ENCODE data around the gene MTMR2.

- TF ChIP-seq EP300 (IDR thresholded peaks at IDR 0.05) (no peak), POLR2A (IDR thresholded peaks at IDR 0.05; ENCODE audit: low read length) (no peak), SREBF2 (IDR thresholded peaks at IDR 0.05) (no peak), RAD21 (conservative IDR thresholded peaks at IDR 0.05 in 1 of 2, IDR thresholded peaks at IDR 0.05 in 1 of 2) (no peak)
- TF ChIP-seq, protein P1, sequence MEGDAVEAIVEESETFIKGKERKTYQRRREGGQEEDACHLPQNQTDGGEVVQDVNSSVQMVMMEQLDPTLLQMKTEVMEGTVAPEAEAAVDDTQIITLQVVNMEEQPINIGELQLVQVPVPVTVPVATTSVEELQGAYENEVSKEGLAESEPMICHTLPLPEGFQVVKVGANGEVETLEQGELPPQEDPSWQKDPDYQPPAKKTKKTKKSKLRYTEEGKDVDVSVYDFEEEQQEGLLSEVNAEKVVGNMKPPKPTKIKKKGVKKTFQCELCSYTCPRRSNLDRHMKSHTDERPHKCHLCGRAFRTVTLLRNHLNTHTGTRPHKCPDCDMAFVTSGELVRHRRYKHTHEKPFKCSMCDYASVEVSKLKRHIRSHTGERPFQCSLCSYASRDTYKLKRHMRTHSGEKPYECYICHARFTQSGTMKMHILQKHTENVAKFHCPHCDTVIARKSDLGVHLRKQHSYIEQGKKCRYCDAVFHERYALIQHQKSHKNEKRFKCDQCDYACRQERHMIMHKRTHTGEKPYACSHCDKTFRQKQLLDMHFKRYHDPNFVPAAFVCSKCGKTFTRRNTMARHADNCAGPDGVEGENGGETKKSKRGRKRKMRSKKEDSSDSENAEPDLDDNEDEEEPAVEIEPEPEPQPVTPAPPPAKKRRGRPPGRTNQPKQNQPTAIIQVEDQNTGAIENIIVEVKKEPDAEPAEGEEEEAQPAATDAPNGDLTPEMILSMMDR (IDR thresholded peaks at IDR 0.05): no peak
- TF ChIP-seq, protein P2, sequence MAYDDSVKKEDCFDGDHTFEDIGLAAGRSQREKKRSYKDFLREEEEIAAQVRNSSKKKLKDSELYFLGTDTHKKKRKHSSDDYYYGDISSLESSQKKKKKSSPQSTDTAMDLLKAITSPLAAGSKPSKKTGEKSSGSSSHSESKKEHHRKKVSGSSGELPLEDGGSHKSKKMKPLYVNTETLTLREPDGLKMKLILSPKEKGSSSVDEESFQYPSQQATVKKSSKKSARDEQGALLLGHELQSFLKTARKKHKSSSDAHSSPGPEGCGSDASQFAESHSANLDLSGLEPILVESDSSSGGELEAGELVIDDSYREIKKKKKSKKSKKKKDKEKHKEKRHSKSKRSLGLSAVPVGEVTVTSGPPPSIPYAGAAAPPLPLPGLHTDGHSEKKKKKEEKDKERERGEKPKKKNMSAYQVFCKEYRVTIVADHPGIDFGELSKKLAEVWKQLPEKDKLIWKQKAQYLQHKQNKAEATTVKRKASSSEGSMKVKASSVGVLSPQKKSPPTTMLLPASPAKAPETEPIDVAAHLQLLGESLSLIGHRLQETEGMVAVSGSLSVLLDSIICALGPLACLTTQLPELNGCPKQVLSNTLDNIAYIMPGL (CRISPR knock-in tag; IDR thresholded peaks at IDR 0.05; ENCODE audit: borderline replicate concordance): no peak
These were observed 8.9 kb downstream of the MTMR2 start for GRCh38 chr11:95915051-95915450.
